ENCODE data around the gene TMED10.

GRCh38 chr14:75221797-75222196, 45.4 kb upstream of the TMED10 start:
- TF ChIP-seq CTCF (conservative IDR thresholded peaks at IDR 0.05; ENCODE audit: low read length) = no peak
- no peak for TF ChIP-seq EZH2phosphoT487 (IDR thresholded peaks at IDR 0.05; ENCODE audit: borderline replicate concordance, low read depth, low read length)

All from OCI-LY7 (cell line).